ENCODE measurements around the gene DLGAP1.

The DLGAP1 gene

DNA sequence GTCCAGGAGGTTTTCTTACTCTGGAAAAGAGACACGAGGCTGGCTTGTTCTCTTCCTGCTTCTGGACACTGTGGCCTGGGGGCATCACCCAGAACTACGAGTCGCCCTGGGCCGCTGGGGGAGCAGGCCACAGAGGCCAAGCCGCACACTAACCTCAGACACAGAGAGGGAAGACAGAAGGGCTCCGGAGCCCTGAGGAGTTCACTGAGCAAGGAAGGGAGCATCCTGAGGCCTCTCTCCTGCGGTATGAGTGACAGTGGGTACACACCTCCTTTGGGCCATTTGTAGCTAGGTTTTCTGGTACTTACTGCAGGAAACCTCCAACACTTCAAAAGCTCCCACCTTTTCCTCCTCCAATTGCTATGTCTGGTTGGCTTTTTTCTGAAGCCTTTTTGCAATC is 494.1 kb downstream of the DLGAP1 start:
- Histone ChIP-seq H3K4me3 (ENCODE audit: low read depth in 1 of 2, low read length in 1 of 2) (no peak overlapping the region), H3K27ac (no peak overlapping the region), H3K27me3 (no peaks in the 10 kb centered on the region), H3K4me1 (ENCODE audit: control insufficient read depth in 1 of 2, insufficient read depth in 1 of 2, low read depth in 1 of 2, low read length in 1 of 2) (no peaks in the 10 kb centered on the region), H3K9me3 (no peaks in the 10 kb centered on the region), H3K36me3 (no peaks in the 10 kb centered on the region)
- TF ChIP-seq, protein P1, sequence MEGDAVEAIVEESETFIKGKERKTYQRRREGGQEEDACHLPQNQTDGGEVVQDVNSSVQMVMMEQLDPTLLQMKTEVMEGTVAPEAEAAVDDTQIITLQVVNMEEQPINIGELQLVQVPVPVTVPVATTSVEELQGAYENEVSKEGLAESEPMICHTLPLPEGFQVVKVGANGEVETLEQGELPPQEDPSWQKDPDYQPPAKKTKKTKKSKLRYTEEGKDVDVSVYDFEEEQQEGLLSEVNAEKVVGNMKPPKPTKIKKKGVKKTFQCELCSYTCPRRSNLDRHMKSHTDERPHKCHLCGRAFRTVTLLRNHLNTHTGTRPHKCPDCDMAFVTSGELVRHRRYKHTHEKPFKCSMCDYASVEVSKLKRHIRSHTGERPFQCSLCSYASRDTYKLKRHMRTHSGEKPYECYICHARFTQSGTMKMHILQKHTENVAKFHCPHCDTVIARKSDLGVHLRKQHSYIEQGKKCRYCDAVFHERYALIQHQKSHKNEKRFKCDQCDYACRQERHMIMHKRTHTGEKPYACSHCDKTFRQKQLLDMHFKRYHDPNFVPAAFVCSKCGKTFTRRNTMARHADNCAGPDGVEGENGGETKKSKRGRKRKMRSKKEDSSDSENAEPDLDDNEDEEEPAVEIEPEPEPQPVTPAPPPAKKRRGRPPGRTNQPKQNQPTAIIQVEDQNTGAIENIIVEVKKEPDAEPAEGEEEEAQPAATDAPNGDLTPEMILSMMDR (IDR thresholded peaks at IDR 0.05): no peak

DNA sequence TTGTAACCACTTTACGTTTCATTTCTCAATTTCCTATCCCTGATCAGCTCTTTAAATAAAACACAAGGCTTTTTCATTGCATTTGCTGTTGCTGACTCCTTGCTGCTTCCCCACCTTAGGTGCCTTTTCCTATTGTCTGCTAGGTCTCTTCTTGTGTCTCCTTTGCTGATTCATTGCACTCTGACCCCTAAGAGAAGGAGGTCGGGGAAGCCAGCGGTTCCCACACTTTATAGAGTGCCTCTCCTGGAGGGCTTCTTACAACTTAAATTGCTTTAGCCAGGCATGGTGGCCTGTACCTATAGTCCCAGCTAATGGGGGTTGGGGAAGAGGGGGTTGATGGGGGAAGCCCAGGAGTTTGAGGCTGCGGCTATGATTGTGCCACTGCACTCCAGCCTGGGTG is 495.0 kb downstream of the DLGAP1 start:
- Histone ChIP-seq H3K9me3 (no peaks in the 10 kb centered on the region), H3K4me3 (ENCODE audit: low read depth in 1 of 2, low read length in 1 of 2) (no peak overlapping the region), H3K27ac (no peak overlapping the region), H3K36me3 (no peaks in the 10 kb centered on the region), H3K4me1 (ENCODE audit: control insufficient read depth in 1 of 2, insufficient read depth in 1 of 2, low read depth in 1 of 2, low read length in 1 of 2) (no peaks in the 10 kb centered on the region), H3K27me3 (no peaks in the 10 kb centered on the region)
- TF ChIP-seq, protein P1 (IDR thresholded peaks at IDR 0.05): no peak

DNA sequence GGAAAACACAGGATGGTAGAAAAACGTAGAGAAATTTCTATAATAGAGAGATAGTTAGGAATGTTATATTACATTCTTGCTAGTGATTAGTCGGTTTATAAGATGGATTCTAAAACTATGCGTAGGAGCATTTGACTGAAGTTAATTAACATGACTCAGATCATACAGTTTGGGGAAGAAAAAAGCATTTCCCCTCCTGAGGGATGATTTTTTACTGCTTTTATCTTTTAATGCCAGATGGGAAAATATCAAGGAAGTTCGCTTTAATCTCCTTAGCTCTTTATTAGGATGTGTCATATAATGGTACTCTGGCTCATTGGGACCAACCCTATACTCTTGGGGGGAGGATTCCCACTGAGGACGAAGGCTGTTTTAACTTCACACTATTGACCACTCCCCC is 503.1 kb downstream of the DLGAP1 start:
- Histone ChIP-seq H3K9me3 (no peaks in the 10 kb centered on the region), H3K4me3 (ENCODE audit: low read depth in 1 of 2, low read length in 1 of 2) (no peak overlapping the region), H3K27ac (no peak overlapping the region), H3K27me3 (no peaks in the 10 kb centered on the region), H3K36me3 (no peaks in the 10 kb centered on the region), H3K4me1 (ENCODE audit: control insufficient read depth in 1 of 2, insufficient read depth in 1 of 2, low read depth in 1 of 2, low read length in 1 of 2) (no peaks in the 10 kb centered on the region)
- TF ChIP-seq, protein P1 (IDR thresholded peaks at IDR 0.05): no peak

DNA sequence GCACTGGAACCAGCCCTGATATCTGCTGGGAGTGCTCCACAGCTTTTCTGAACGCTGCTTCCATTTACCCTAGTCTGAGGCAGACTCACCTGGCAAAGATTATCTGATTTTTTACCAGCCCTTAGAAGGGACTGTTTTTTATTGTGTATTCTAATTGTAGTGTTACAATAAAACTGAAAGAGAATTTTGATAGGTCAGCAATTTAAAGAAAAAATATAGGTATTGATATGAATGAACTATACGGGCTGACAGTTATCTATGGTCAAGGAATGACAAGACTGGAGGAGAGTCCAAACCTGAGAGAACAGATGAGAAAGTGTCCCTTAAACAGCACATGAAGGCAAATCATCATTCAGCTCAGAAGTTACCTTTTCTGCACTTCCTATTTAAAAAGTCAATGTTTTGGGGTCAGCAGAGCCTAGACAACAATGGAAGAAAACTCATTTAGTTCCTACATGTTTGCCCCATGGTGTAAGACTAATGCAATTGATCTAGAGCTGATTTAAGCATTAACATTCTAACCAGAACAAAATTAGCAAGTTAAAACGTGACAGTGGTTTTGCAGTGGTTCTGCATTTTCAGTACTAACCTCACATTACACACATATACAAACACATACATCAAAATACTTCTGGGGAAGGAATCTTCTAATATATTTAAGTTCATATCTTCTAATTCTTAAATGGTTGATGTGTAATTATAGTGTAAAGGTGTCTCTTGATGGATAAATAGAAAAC is 504.3 kb downstream of the DLGAP1 start:
- H3K4me1 ChIP-seq (ENCODE audit: control insufficient read depth in 1 of 2, insufficient read depth in 1 of 2, low read depth in 1 of 2, low read length in 1 of 2): no peaks in the 10 kb centered on the region
- no peaks in the 10 kb centered on the region for H3K36me3 ChIP-seq
- H3K4me3 ChIP-seq (ENCODE audit: low read depth in 1 of 2, low read length in 1 of 2): no peak overlapping the region
- TF ChIP-seq, protein P1 (IDR thresholded peaks at IDR 0.05): no peak
- no peak overlapping the region for H3K27ac ChIP-seq
- no peaks in the 10 kb centered on the region for H3K27me3 ChIP-seq
- H3K9me3 ChIP-seq: no peaks in the 10 kb centered on the region

DNA sequence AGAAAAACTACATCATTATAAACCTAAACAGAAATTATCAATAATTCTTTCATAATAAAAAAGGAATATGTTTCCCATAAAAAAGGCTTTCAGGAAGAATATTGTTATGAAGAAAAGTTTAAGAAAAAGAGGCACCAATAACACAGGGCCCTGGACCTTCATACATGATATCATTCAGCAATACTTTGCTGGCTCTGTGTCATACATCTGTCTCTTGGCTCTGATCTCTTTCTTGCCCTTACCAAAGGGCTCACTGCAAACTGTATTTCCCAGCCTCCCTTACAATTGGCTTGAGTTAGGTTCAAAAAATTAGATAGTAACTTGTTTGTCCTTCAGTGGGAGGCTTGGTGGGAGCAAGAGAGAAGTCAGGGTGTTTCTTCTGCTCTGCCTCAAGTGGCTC is 506.1 kb downstream of the DLGAP1 start:
- Histone ChIP-seq H3K4me1 (ENCODE audit: control insufficient read depth in 1 of 2, insufficient read depth in 1 of 2, low read depth in 1 of 2, low read length in 1 of 2) (no peaks in the 10 kb centered on the region), H3K27ac (no peak overlapping the region), H3K27me3 (no peaks in the 10 kb centered on the region), H3K36me3 (no peaks in the 10 kb centered on the region), H3K9me3 (no peaks in the 10 kb centered on the region), H3K4me3 (ENCODE audit: low read depth in 1 of 2, low read length in 1 of 2) (no peak overlapping the region)
- TF ChIP-seq, protein P1 (IDR thresholded peaks at IDR 0.05): no peak

All from neutrophil (primary cell).